WTC11 (cell line): ENCODE data around the gene EFNA5. TPM values are rescaled to one million over a fixed set of nuclear protein-coding genes. Genes with fewer than 3 reads are reported as not detected.

Experiments
- ATAC-seq: fragments of 200-7000 bp; cut with Tn5 transposase; 2 replicates; pipeline ENCODE4 v1.10.0; 2021; ENCODE audit warnings: mild to moderate bottlenecking, moderate library complexity
- CTCF ChIA-PET: fragments of 300-600 bp; sonication (Branson Sonifier 250); formaldehyde crosslinking; loops from one replicate; lab custom pipeline; 2021; ENCODE audit warnings: antibody characterized with exemption; lab: Charles Lee
- POLR2A ChIA-PET: fragments of 350-600 bp; sonication (Branson Sonifier 250); formaldehyde crosslinking; loops from one replicate; lab custom pipeline; 2021; ENCODE audit warnings: antibody characterized with exemption; lab: Charles Lee
- DNase-seq: peaks from one replicate; pipeline ENCODE4 v3.0.0; 2021; ENCODE audit warnings: low spot score
- H3K27ac Mint-ChIP-seq: 2 replicates; pipeline ENCODE4 v1.8.0; 2021; ENCODE audit warnings: mixed read lengths
- H3K27me3 Mint-ChIP-seq: 2 replicates; pipeline ENCODE4 v1.8.0; 2021; ENCODE audit warnings: low read depth, mild to moderate bottlenecking, moderate library complexity, mixed read lengths
- H3K36me3 Mint-ChIP-seq: 2 replicates; pipeline ENCODE4 v1.8.0; 2021; ENCODE audit warnings: mixed read lengths
- H3K4me1 Mint-ChIP-seq: 2 replicates; pipeline ENCODE4 v1.8.0; 2022; ENCODE audit warnings: mixed read lengths
- H3K4me3 Mint-ChIP-seq: 2 replicates; pipeline ENCODE4 v1.8.0; 2021; ENCODE audit warnings: mild to moderate bottlenecking, moderate library complexity, mixed read lengths
- H3K9me3 Mint-ChIP-seq: 2 replicates; pipeline ENCODE4 v1.8.0; 2021; ENCODE audit warnings: mixed read lengths
- ATF1 ChIP-seq: sonication (generic); formaldehyde crosslinking; IDR thresholded peaks from 2 replicates; pipeline ENCODE4 v1.8.1; 2023; ENCODE audit warnings: mild to moderate bottlenecking, moderate library complexity, missing genetic modification reagents
- CREM ChIP-seq: sonication (generic); formaldehyde crosslinking; IDR thresholded peaks from 2 replicates; pipeline ENCODE4 v1.8.1; 2022; ENCODE audit warnings: mild to moderate bottlenecking, missing genetic modification reagents, moderate library complexity
- ELF4 ChIP-seq: sonication (generic); formaldehyde crosslinking; IDR thresholded peaks from 2 replicates; pipeline ENCODE4 v1.8.1; 2022; ENCODE audit warnings: low read depth, mild to moderate bottlenecking, moderate library complexity, missing genetic modification reagents
- FOXK1 ChIP-seq: sonication (generic); formaldehyde crosslinking; IDR thresholded peaks from 2 replicates; pipeline ENCODE4 v1.8.0; 2022; ENCODE audit warnings: mild to moderate bottlenecking, moderate library complexity, missing genetic modification reagents
- FOXP1 ChIP-seq: sonication (generic); formaldehyde crosslinking; IDR thresholded peaks from 2 replicates; pipeline ENCODE4 v1.8.0; 2022; ENCODE audit warnings: missing genetic modification reagents, mild to moderate bottlenecking, moderate library complexity, borderline replicate concordance
- FOXP4 ChIP-seq: sonication (generic); formaldehyde crosslinking; IDR thresholded peaks from 2 replicates; pipeline ENCODE4 v1.8.0; 2022; ENCODE audit warnings: mild to moderate bottlenecking, missing genetic modification reagents
- GABPB1 ChIP-seq: sonication (generic); formaldehyde crosslinking; IDR thresholded peaks from 2 replicates; pipeline ENCODE4 v1.8.1; 2023; ENCODE audit warnings: mild to moderate bottlenecking, missing genetic modification reagents
- JAZF1 ChIP-seq: fragments of 250-450 bp; sonication (Bioruptor Pico); IDR thresholded peaks from 2 replicates; pipeline ENCODE4 v1.9.0; 2021; ENCODE audit warnings: moderate library complexity, mild to moderate bottlenecking, inconsistent platforms
- KAT7 ChIP-seq: sonication (generic); formaldehyde crosslinking; IDR thresholded peaks from 2 replicates; pipeline ENCODE4 v1.8.1; 2023; ENCODE audit warnings: missing genetic modification reagents, mild to moderate bottlenecking, borderline replicate concordance
- NFYB ChIP-seq: sonication (generic); formaldehyde crosslinking; conservative IDR thresholded peaks from 2 replicates; pipeline ENCODE4 v1.8.0; 2022; ENCODE audit warnings: low read depth, missing genetic modification reagents
- PRDM15 ChIP-seq: sonication (generic); formaldehyde crosslinking; IDR thresholded peaks from 2 replicates; pipeline ENCODE4 v1.8.0; 2022; ENCODE audit warnings: missing genetic modification reagents
- SMAD4 ChIP-seq: sonication (generic); formaldehyde crosslinking; IDR thresholded peaks from 2 replicates; pipeline ENCODE4 v1.8.0; 2022; ENCODE audit warnings: mild to moderate bottlenecking, missing genetic modification reagents
- ZBTB21 ChIP-seq: sonication (generic); formaldehyde crosslinking; IDR thresholded peaks from 2 replicates; pipeline ENCODE4 v1.8.1; 2023; ENCODE audit warnings: mild to moderate bottlenecking, missing genetic modification reagents, borderline replicate concordance
- ZMAT4 ChIP-seq: fragments of 250-450 bp; sonication (Bioruptor Pico); IDR thresholded peaks from 2 replicates; pipeline ENCODE4 v1.9.0; 2021; ENCODE audit warnings: mild to moderate bottlenecking
- ZNF121 ChIP-seq: sonication (generic); formaldehyde crosslinking; IDR thresholded peaks from 2 replicates; pipeline ENCODE4 v1.8.0; 2023; ENCODE audit warnings: missing genetic modification reagents
- ZNF317 ChIP-seq: sonication (generic); formaldehyde crosslinking; IDR thresholded peaks from 2 replicates; pipeline ENCODE4 v1.8.1; 2023; ENCODE audit warnings: low read depth, mild to moderate bottlenecking, moderate library complexity, missing genetic modification reagents, borderline replicate concordance
- ZNF416 ChIP-seq: fragments of 250-450 bp; sonication (Bioruptor Pico); IDR thresholded peaks from 2 replicates; pipeline ENCODE4 v1.9.0; 2021; ENCODE audit warnings: mild to moderate bottlenecking, inconsistent platforms
- ZNF423 ChIP-seq: fragments of 250-450 bp; sonication (Bioruptor Pico); IDR thresholded peaks from 2 replicates; pipeline ENCODE4 v2.1.2; 2022; ENCODE audit warnings: mild to moderate bottlenecking, moderate library complexity
- ZSCAN18 ChIP-seq: fragments of 250-450 bp; sonication (Bioruptor Pico); IDR thresholded peaks from 2 replicates; pipeline ENCODE4 v2.1.2; 2022; ENCODE audit warnings: mild to moderate bottlenecking, moderate library complexity
- total RNA-seq: library from RNA; stranded (reverse); gene quantifications from 3 replicates; pipeline ENCODE4 v1.2.3, GENCODE V29; 2021
- TF ChIP-seq, protein P1 (sequence below): sonication (generic); formaldehyde crosslinking; IDR thresholded peaks from 2 replicates; pipeline ENCODE4 v1.8.1; 2023; ENCODE audit warnings: mild to moderate bottlenecking, missing genetic modification reagents, moderate library complexity
- TF ChIP-seq, protein P2 (sequence below): fragments of 250-450 bp; sonication (Bioruptor Pico); IDR thresholded peaks from 2 replicates; pipeline ENCODE4 v1.9.0; 2021; ENCODE audit warnings: mild to moderate bottlenecking, borderline replicate concordance
- TF ChIP-seq, protein P3 (sequence below): sonication (generic); formaldehyde crosslinking; IDR thresholded peaks from 2 replicates; pipeline ENCODE4 v1.8.1; 2022; ENCODE audit warnings: low read depth, mild to moderate bottlenecking, moderate library complexity, missing genetic modification reagents, borderline replicate concordance
- TF ChIP-seq, protein P4 (sequence below): sonication (generic); formaldehyde crosslinking; conservative IDR thresholded peaks from 2 replicates; pipeline ENCODE4 v1.8.1; 2022; ENCODE audit warnings: mild to moderate bottlenecking, missing genetic modification reagents

The EFNA5 gene
- total RNA-seq, 1 experiment from 2014 or later: 17.4 TPM

GRCh38 chr5:107419498-107419897, 251.2 kb downstream of the EFNA5 start (continued):
- no peak for TF ChIP-seq ZSCAN18 (CRISPR knock-in tag)
- no peak for TF ChIP-seq KAT7 (CRISPR knock-in tag)
- no peak for TF ChIP-seq ATF1 (CRISPR knock-in tag)
- no peak for TF ChIP-seq ZBTB21 (CRISPR knock-in tag)
- no peak for TF ChIP-seq ELF4 (CRISPR knock-in tag)
- TF ChIP-seq ZNF317 (CRISPR knock-in tag): no peak
- no peak for TF ChIP-seq FOXP4 (CRISPR knock-in tag)
- no peak for TF ChIP-seq ZNF423 (CRISPR knock-in tag)
- no peak for TF ChIP-seq SMAD4
- TF ChIP-seq FOXP1: no peak
- TF ChIP-seq ZNF121 (CRISPR knock-in tag): no peak
- TF ChIP-seq FOXK1 (CRISPR knock-in tag): no peak

DNA sequence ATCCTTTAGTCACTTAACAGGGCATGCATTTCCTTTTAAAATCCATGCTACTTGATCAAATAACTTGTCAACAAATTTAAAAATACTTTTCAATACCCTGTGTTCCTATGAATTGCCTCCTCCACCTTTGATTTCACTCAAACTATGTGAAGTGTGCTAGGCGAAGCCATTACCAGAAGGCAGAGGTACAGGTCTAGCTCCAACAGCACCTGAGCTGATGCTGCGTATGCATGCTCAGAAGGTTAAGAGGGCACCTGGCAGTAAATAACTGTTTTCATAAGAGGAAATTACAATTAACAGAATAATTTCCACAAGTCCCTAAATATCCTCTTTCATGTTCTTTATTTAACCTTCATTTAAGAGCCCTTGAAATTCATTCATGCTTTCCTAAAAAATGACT, 251.8 kb downstream of the EFNA5 start:
- no peak for ATAC-seq
- POLR2A ChIA-PET: no interaction called here
- Mint-ChIP-seq H3K9me3 (no peaks in the 10 kb centered on the region), H3K4me3 (no peak overlapping the region), H3K27me3 (no peaks in the 10 kb centered on the region), H3K36me3 (no peaks in the 10 kb centered on the region), H3K27ac (no peak overlapping the region), H3K4me1 (peaks cover 16% of the 10 kb centered on the region)
- CTCF ChIA-PET: no interaction called here
- no peak for DNase-seq
- TF ChIP-seq, protein P1, sequence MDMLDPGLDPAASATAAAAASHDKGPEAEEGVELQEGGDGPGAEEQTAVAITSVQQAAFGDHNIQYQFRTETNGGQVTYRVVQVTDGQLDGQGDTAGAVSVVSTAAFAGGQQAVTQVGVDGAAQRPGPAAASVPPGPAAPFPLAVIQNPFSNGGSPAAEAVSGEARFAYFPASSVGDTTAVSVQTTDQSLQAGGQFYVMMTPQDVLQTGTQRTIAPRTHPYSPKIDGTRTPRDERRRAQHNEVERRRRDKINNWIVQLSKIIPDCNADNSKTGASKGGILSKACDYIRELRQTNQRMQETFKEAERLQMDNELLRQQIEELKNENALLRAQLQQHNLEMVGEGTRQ: no peak
- no peak for TF ChIP-seq ZBTB21 (CRISPR knock-in tag)
- no peak for TF ChIP-seq NFYB (CRISPR knock-in tag)
- TF ChIP-seq, protein P2, sequence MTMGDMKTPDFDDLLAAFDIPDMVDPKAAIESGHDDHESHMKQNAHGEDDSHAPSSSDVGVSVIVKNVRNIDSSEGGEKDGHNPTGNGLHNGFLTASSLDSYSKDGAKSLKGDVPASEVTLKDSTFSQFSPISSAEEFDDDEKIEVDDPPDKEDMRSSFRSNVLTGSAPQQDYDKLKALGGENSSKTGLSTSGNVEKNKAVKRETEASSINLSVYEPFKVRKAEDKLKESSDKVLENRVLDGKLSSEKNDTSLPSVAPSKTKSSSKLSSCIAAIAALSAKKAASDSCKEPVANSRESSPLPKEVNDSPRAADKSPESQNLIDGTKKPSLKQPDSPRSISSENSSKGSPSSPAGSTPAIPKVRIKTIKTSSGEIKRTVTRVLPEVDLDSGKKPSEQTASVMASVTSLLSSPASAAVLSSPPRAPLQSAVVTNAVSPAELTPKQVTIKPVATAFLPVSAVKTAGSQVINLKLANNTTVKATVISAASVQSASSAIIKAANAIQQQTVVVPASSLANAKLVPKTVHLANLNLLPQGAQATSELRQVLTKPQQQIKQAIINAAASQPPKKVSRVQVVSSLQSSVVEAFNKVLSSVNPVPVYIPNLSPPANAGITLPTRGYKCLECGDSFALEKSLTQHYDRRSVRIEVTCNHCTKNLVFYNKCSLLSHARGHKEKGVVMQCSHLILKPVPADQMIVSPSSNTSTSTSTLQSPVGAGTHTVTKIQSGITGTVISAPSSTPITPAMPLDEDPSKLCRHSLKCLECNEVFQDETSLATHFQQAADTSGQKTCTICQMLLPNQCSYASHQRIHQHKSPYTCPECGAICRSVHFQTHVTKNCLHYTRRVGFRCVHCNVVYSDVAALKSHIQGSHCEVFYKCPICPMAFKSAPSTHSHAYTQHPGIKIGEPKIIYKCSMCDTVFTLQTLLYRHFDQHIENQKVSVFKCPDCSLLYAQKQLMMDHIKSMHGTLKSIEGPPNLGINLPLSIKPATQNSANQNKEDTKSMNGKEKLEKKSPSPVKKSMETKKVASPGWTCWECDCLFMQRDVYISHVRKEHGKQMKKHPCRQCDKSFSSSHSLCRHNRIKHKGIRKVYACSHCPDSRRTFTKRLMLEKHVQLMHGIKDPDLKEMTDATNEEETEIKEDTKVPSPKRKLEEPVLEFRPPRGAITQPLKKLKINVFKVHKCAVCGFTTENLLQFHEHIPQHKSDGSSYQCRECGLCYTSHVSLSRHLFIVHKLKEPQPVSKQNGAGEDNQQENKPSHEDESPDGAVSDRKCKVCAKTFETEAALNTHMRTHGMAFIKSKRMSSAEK (CRISPR knock-in tag): no peak
- no peak for TF ChIP-seq GABPB1 (CRISPR knock-in tag)
- TF ChIP-seq PRDM15: no peak
- TF ChIP-seq, protein P3, sequence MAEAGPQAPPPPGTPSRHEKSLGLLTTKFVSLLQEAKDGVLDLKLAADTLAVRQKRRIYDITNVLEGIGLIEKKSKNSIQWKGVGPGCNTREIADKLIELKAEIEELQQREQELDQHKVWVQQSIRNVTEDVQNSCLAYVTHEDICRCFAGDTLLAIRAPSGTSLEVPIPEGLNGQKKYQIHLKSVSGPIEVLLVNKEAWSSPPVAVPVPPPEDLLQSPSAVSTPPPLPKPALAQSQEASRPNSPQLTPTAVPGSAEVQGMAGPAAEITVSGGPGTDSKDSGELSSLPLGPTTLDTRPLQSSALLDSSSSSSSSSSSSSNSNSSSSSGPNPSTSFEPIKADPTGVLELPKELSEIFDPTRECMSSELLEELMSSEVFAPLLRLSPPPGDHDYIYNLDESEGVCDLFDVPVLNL (CRISPR knock-in tag): no peak
- TF ChIP-seq ZNF416 (CRISPR knock-in tag): no peak
- TF ChIP-seq CREM (CRISPR knock-in tag): no peak
- no peak for TF ChIP-seq KAT7 (CRISPR knock-in tag)
- TF ChIP-seq, protein P4, sequence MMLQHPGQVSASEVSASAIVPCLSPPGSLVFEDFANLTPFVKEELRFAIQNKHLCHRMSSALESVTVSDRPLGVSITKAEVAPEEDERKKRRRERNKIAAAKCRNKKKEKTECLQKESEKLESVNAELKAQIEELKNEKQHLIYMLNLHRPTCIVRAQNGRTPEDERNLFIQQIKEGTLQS (CRISPR knock-in tag): no peak
- TF ChIP-seq JAZF1 (CRISPR knock-in tag): no peak
- no peak for TF ChIP-seq ZMAT4 (CRISPR knock-in tag)
- TF ChIP-seq ZNF317 (CRISPR knock-in tag): no peak
